ENCODE data around the gene PTPRF.
"Not testable (repeated sequence)": the region's sequence is repeated elsewhere in the genome, so short reads cannot be mapped to it uniquely, and the experiment has no call there.

The PTPRF gene

GRCh38 chr1:43548285-43549271, 17.9 kb downstream of the PTPRF start:
- no peak overlapping the region for H3K4me3 ChIP-seq
- peak overlapping the region in 20 of 21 experiments; percentile 16 to 88 (median 70) for H3K27ac ChIP-seq

DNA sequence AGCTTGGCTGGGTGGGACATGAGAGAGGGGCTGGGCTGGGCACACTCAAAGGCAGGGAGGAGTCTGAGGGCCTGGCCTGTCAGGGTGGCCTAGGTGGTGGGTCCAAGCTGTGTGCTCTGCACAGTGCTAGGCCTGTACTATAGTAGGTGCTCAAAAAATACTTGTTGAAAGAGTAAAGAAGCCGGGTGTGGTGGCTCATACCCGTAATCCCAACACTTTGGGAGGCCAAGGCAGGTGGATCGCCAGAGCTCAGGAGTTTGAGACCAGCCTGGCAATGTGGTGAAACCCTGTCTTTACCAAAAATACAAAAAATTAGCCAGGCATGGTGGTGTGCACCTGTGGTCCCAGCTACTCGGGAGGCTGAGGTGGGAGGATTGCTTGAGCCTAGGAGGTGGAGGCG, 18.7 kb downstream of the PTPRF start:
- H3K27ac ChIP-seq: peak overlapping the region in 19 of 21 experiments; percentile 27 to 88 (median 69)
- H3K4me3 ChIP-seq: not testable (repeated sequence)

DNA sequence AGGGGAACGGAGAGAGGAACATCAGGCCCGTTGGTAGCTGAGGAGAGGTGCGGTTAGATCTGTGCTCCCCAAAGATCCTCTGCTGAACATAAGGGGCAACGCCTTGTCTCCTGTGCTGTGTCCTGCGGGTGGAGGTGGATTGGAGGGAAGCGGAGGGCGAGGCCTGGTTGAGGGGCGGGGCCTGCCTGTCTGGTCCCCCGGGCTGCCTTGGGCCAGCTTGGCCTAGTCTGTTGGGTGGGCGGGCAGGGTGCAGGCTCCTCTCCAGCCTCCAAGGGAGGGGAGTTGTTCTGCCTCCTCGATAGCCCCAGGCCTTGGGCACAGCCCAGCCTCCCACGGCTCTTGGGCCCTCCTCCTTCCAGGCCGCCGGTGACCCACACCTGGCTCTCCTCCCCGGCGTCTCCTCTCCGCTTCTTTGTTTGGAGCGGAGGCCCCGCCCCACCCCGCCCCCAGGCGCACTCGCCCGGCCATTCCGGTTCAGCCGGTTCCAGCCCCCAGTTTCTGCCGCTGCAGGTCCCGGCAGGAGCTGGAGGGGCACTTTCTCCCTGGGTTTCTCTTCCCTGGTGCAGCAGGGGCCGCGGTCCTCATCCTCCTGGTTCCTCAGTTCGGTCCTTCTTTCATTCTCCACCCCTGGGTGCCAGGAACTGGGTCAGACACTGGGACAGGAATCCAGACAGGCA, 19.4 kb downstream of the PTPRF start:
- peak overlapping the region in 3 of 7 experiments; percentile 19 to 27 (median 20) for H3K4me3 ChIP-seq

GRCh38 chr1:43550598-43551246, 20.0 kb downstream of the PTPRF start:
- peak overlapping the region in 3 of 7 experiments; percentile 19 to 27 (median 20) for H3K4me3 ChIP-seq
- peak overlapping the region in 19 of 21 experiments; percentile 16 to 88 (median 75) for H3K27ac ChIP-seq

More for the DNA sequence above, 19.4 kb downstream of the PTPRF start:
- peak overlapping the region in 20 of 21 experiments; percentile 18 to 88 (median 72) for H3K27ac ChIP-seq

- H3K4me3 ChIP-seq: no peak overlapping the region
- peak overlapping the region in 19 of 21 experiments; percentile 16 to 88 (median 75) for H3K27ac ChIP-seq
Measured at GRCh38 chr1:43551396-43551888, 20.8 kb downstream of the PTPRF start.

- no peak overlapping the region for H3K4me3 ChIP-seq
- peak overlapping the region in 16 of 21 experiments; percentile 16 to 88 (median 70) for H3K27ac ChIP-seq
Measured at GRCh38 chr1:43552059-43552742, 21.5 kb downstream of the PTPRF start.

DNA sequence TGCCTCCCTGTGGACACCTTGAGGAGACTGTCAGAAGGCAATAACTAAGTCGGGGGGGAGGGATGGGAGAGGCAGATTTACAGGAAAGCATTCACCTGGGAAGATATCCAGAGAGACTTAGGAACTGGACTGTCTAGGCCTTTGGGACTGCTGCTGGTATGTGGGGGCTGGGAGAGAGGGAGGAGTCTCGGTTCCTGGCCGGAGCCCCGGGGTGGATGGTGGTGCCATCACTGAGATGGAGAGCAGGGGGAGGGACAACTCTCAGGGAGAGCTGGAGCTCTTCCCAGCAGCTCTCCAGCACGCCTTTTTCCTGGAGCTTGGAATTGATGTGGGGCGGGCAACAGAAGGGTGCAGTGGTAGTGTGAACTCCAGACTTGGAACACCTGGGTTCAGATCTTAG, 22.1 kb downstream of the PTPRF start:
- H3K4me3 ChIP-seq: no peak overlapping the region
- H3K27ac ChIP-seq: peak overlapping the region in 12 of 21 experiments; percentile 20 to 88 (median 73)

GRCh38 chr1:43554444-43554992, 23.8 kb downstream of the PTPRF start:
- peak overlapping the region in 3 of 21 experiments; percentile 17 to 62 (median 20) for H3K27ac ChIP-seq

GRCh38 chr1:43556782-43557181, 26.1 kb downstream of the PTPRF start:
- Histone ChIP-seq H3K4me3 (no peak overlapping the region), H3K27ac (peak overlapping the region in 6 of 21 experiments; percentile 14 to 51 (median 40))

More at GRCh38 chr1:43554444-43554992, 23.8 kb downstream of the PTPRF start:
- H3K4me3 ChIP-seq: no peak overlapping the region

DNA sequence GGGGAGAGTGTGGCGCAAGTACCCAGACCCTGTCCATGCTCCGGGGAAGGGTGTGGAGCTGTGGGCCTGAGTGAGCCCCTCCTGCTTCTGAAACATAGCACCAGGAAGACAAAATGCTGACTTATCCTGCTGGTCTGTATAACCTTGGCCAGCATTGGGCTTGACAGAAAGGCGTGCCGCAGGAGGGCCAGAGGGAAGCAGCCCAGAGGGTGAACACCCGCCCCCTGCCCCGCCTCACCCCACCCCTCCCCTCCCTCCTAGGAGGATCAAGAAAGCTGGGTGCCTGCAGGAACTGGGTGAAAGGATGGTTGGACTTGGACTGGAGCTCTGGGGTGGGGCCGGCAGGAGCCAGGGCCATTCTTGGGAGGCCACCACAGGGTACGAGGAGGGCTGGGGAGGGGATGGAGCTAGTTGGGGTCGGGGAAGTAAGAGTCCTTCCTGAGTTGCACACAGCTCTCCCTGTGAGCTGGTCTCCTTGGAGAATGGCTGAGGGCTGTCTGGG, 27.1 kb downstream of the PTPRF start:
- peak overlapping the region in 14 of 21 experiments; percentile 13 to 72 (median 44) for H3K27ac ChIP-seq
- H3K4me3 ChIP-seq: no peak overlapping the region

GRCh38 chr1:43558346-43558841, 27.7 kb downstream of the PTPRF start:
- no peak overlapping the region for H3K4me3 ChIP-seq
- peak overlapping the region in 14 of 21 experiments; percentile 13 to 72 (median 44) for H3K27ac ChIP-seq

- H3K4me3 ChIP-seq: no peak overlapping the region
- no peak overlapping the region for H3K27ac ChIP-seq
Measured at GRCh38 chr1:43559714-43560113, 29.0 kb downstream of the PTPRF start.

DNA sequence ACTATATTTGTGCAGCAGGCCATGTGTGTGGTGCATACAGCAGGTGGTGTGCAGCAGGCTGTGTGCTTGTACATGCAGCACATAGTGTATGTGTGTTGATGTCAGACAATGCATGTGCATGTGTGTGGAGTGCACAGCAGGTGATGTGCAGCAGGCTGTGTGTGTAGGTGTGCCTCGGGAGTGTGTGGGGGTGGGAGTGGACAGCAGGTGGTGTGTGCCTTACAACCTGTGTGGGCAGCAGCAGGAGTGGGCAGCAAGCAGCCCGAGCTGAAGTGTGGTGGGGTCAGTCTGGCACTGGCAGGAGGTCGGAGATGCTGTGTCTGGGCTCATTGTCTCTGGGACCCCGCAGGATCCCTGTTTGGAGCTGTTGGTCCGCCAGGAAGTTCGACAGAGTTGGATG, 29.6 kb downstream of the PTPRF start:
- Histone ChIP-seq H3K4me3 (no peak overlapping the region), H3K27ac (no peak overlapping the region)

DNA sequence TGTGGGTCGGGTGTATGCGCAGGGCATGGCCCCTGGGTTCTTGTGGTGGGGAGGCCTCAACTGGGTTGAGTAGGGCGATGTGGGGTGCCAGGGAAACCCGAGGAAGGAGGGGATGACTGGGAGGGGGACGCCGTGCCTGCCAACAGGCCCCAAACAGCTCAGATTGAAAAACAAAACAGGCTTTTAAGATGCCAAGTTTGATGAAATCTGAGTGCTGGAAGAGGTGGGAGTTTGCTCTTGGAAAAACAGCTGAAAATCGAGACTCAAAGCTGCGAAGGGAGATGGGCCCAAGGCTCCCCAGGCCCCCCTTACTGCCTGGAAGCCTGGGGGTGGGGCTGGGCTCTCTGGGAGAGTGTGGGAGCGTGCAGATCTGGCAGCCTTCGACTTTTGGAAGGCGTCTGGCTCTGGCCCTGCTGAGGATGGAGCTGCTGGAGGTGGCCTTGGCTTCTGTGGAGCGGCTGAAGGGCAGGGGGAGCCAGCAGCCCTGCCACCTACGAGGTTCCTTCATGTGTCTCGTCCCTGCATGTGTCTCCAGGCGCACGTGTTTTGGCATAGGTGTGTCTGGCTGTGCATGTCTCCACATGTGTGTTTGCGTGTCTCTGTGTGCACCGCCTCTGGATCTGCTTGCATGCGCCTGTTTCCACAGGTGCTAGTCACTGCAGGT, 33.3 kb downstream of the PTPRF start:
- peak overlapping the region in 17 of 21 experiments; percentile 51 to 83 (median 73) for H3K27ac ChIP-seq
- H3K4me3 ChIP-seq: no peak overlapping the region

DNA sequence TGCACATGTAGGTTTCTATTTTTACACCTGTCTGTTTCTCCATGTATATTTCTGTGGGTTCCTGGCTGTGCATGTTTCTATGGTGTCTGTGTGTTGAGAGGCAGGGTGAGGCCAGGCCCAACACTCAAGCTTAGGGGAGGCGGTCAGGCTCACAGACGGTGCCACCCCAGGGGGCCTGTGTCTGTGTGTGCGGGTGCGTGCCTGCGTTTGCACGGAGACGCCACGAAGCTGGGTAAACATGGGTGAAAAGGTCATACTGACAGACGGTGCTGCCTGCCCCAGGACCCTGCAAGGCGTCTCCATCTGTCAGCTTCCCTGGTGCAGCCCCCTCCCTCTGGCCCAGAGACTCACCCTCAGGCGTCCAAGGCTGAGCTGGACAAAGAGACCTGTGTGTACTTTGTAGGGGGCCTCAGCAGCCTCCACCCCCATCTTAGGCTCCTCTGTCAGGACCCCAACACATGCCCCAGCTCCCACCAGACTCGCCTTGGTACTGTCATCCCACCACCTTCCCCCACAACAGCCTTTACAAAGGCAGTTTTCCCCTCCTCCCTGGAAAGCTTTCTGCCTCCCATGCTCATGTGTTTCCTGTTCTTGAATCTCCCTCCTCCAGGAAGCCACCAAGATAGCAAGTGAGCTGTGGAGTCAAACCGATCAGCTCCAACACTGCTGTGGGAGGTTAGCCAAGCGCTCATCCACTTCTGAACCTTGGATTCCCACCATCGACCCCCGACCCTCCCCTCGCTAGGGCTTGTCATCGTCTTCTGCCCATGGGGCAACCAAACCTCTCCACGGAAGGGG, 34.1 kb downstream of the PTPRF start:
- Histone ChIP-seq H3K27ac (peak overlapping the region in 14 of 21 experiments; percentile 18 to 83 (median 59)), H3K4me3 (peak overlapping the region in 1 of 7 experiments; percentile 23)

GRCh38 chr1:43565600-43566360, 35.1 kb downstream of the PTPRF start:
- H3K4me3 ChIP-seq: peak overlapping the region; percentile 21 to 44 (median 29)
- H3K27ac ChIP-seq: peak overlapping the region in 11 of 21 experiments; percentile 18 to 83 (median 65)
